Astrocyte of the cerebellum (primary cell): ENCODE results near the gene ST8SIA3.

ENCODE experiments used
- DNase-seq: peaks from one replicate; pipeline ENCODE4 v3.0.0-alpha.2; 2011; ENCODE audit warnings: low read depth
- H3K4me3 ChIP-seq: 2 replicates; pipeline ENCODE4 v1.5.1; 2011; ENCODE audit warnings: mild to moderate bottlenecking, low read depth, low read length, moderate library complexity
- CTCF ChIP-seq: IDR thresholded peaks from 2 replicates; pipeline ENCODE4 v1.5.1; 2012; ENCODE audit warnings: low read length, low read depth, moderate library complexity, mild to moderate bottlenecking; ENCODE audit errors: missing control alignments
- in situ Hi-C: cut with HindIII; loops from 2 replicates; pipeline ENCODE4 v1.10.0; 2017; ENCODE audit warnings: low sequenced_read_pairs

ST8SIA3 gene

DNA sequence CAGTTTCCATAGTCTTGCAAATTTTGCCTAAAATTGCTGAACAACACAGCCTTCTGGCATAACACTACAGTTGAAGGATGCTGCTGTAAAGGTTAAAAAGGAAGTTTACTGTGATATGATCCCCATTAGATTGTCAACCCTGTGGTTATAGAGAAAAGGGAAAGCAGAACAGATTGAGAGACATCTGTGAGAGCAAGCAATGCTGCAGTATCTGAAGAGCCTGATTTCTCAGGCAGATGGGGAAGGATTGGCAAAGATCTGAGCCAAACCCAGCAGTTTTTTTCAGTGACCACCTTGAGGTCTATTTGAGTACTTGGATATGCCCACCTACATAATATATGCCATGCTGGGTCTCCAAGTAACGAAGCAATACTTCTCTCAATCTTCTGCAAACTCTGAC lies 8.5 kb upstream of the ST8SIA3 start:
- in situ Hi-C loops: no loop called here
- no peak overlapping the region for H3K4me3 ChIP-seq
- DNase-seq: no peak
- TF ChIP-seq CTCF: no peak

- in situ Hi-C loops: no loop called here
- DNase-seq: no peak
- TF ChIP-seq CTCF: no peak
- no peak overlapping the region for H3K4me3 ChIP-seq
Observed at GRCh38 chr18:57346876-57347275, 5.5 kb upstream of the ST8SIA3 start.

DNA sequence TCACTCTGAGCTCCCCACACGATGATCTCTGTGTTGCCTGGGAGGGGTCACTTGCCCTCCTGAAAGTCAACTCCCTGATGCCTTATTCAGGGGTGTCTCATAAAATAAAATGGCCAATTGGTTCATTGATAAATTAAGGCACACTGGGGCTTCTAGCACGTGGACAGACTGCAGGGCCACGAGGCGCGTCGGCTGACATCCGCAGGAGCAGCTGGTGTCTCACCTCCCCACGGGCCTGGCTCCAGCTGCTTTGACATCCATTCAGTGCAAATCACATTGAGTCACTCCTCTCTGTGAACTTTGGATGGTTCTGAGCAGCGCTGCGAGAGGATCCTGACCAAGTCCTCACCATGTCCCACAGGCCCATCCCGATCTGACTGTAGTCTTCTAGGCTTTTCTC lies 4.6 kb upstream of the ST8SIA3 start:
- TF ChIP-seq CTCF: no peak
- DNase-seq: no peak
- in situ Hi-C loops: no loop called here
- H3K4me3 ChIP-seq: no peak overlapping the region

- DNase-seq: no peak
- H3K4me3 ChIP-seq: no peak overlapping the region
- no peak for TF ChIP-seq CTCF
- in situ Hi-C loops: no loop called here
Observed at GRCh38 chr18:57352761-57353136, 392 bp downstream of the ST8SIA3 start.

DNA sequence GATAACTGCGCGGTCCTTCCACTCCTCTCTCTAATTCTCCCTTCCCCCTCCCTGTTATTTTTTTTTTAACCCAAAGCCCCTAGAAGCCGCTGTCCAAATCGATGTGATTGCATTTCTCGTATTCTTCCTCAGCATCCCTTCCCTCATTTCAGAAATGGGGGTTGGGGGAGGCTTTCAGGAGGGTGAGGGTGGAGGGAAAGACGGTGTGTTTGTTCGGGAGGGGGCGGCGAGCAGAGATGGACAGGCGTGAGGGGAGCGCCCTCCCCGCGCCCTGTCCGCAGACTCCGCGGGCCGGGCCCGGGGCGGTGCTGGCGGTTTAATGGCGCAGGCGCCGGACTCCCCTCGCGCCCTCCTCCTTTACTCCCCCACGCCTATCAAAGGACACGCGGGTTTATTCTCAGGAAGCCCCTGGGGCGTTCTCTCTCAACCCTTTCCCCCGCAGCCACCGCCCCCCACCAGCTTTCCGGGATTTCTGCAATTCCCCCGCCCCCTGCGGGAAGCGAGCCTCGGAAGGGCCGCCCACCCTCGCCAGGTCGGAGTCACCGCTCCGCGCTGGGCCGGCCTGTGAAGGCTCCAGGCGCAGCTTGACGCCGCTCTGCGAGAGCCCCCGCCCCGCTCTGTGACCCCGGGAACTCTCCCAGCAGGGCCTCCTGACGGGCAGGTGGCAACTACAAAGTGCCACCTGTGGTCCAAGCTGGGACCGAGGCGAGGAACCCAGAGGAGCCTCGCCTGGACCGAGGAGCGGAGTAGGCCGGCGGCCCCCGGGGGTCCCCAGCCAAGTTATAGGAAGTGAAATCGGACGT lies 981 bp downstream of the ST8SIA3 start:
- H3K4me3 ChIP-seq: no peak overlapping the region
- in situ Hi-C loops: no loop called here
- DNase-seq: no peak
- no peak for TF ChIP-seq CTCF

GRCh38 chr18:57353940-57354461 lies 1.6 kb downstream of the ST8SIA3 start:
- no peak for TF ChIP-seq CTCF
- no peak for DNase-seq
- in situ Hi-C loops: no loop called here
- no peak overlapping the region for H3K4me3 ChIP-seq
